Osteocyte (in vitro differentiated cells): ENCODE measurements around the gene STK33. TPM values are rescaled to one million over a fixed set of nuclear protein-coding genes. Genes with fewer than 3 reads are reported as not detected.

ENCODE experiments used
- DNase-seq: peaks from one replicate; pipeline ENCODE4 v3.0.0; 2021; ENCODE audit warnings: mixed read lengths; ENCODE audit not compliant: unreplicated experiment; ENCODE audit errors: extremely low spot score
- H3K27ac Mint-ChIP-seq: one replicate; pipeline ENCODE4 v1.8.0; 2021; ENCODE audit warnings: mild to moderate bottlenecking, mixed read lengths; ENCODE audit not compliant: unreplicated experiment
- H3K27me3 Mint-ChIP-seq: one replicate; pipeline ENCODE4 v1.8.0; 2021; ENCODE audit warnings: mixed read lengths; ENCODE audit not compliant: unreplicated experiment
- H3K36me3 Mint-ChIP-seq: one replicate; pipeline ENCODE4 v1.8.0; 2021; ENCODE audit warnings: mixed read lengths; ENCODE audit not compliant: unreplicated experiment
- H3K4me1 Mint-ChIP-seq: one replicate; pipeline ENCODE4 v1.8.0; 2021; ENCODE audit warnings: mixed read lengths; ENCODE audit not compliant: unreplicated experiment
- H3K4me3 Mint-ChIP-seq: one replicate; pipeline ENCODE4 v1.8.0; 2021; ENCODE audit warnings: mild to moderate bottlenecking, moderate library complexity, mixed read lengths; ENCODE audit not compliant: unreplicated experiment
- H3K9me3 Mint-ChIP-seq: one replicate; pipeline ENCODE4 v1.8.0; 2021; ENCODE audit warnings: mixed read lengths; ENCODE audit not compliant: unreplicated experiment
- total RNA-seq: library from RNA; stranded (reverse); gene quantifications from 2 replicates; pipeline ENCODE4 v1.2.1, GENCODE V29; 2021
- TF ChIP-seq, protein P1 (sequence below): fragments of 200-600 bp; sonication (generic); IDR thresholded peaks from 2 replicates; pipeline ENCODE4 v1.5.0; 2021; ENCODE audit warnings: antibody characterized with exemption, mild to moderate bottlenecking, moderate library complexity

STK33 gene
- total RNA-seq, 1 donor from 2014 or later: 1.3 TPM

GRCh38 chr11:8392166-8392565 is 201.9 kb downstream of the STK33 start:
- H3K27me3 Mint-ChIP-seq: peaks cover 18% of the 10 kb centered on the region
- TF ChIP-seq, protein P1, sequence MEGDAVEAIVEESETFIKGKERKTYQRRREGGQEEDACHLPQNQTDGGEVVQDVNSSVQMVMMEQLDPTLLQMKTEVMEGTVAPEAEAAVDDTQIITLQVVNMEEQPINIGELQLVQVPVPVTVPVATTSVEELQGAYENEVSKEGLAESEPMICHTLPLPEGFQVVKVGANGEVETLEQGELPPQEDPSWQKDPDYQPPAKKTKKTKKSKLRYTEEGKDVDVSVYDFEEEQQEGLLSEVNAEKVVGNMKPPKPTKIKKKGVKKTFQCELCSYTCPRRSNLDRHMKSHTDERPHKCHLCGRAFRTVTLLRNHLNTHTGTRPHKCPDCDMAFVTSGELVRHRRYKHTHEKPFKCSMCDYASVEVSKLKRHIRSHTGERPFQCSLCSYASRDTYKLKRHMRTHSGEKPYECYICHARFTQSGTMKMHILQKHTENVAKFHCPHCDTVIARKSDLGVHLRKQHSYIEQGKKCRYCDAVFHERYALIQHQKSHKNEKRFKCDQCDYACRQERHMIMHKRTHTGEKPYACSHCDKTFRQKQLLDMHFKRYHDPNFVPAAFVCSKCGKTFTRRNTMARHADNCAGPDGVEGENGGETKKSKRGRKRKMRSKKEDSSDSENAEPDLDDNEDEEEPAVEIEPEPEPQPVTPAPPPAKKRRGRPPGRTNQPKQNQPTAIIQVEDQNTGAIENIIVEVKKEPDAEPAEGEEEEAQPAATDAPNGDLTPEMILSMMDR: no peak
- H3K4me3 Mint-ChIP-seq: no peak overlapping the region
- no peaks in the 10 kb centered on the region for H3K4me1 Mint-ChIP-seq
- H3K27ac Mint-ChIP-seq: no peak overlapping the region
- H3K36me3 Mint-ChIP-seq: no peaks in the 10 kb centered on the region
- peaks cover 3% of the 10 kb centered on the region for H3K9me3 Mint-ChIP-seq
- no peak for DNase-seq

DNA sequence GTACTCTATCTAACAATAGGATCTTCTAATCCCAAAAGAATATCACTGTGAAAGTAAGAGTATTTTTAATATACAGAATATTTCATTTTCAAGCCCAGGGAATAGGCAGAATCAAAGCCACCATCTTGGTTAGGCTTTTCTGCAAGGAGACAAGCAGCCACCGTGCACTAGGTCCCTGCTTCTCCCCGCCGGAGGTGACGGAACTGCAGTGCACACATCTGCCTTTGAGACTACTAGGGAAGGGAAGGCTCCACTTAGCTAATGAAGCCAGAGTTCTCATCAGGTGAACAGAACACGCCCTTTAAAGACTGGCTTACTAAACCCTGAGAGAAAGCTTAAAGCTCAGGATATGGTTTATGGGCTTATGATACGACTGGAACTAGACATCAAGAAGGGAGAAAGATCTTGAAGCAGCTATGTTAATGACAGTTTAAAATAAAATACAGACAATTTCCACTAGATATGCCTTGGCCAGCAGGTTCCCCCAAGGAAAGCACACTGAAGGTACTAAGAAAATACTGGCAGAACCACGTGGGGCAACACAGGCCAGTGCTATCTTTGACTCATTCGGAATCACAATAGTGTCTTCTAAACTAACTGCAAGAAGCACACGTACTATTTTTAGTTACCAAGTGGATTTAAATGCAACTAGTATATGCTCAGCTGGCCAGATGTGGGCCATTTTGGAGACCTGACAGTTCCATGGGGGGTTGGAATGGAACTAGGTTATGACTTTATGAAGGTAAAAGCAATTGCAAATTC is 203.0 kb downstream of the STK33 start:
- TF ChIP-seq, protein P1: no peak
- Mint-ChIP-seq H3K36me3 (no peaks in the 10 kb centered on the region), H3K27ac (no peak overlapping the region), H3K27me3 (peaks cover 18% of the 10 kb centered on the region), H3K4me1 (no peaks in the 10 kb centered on the region), H3K4me3 (no peak overlapping the region), H3K9me3 (no peaks in the 10 kb centered on the region)
- DNase-seq: no peak

GRCh38 chr11:8389029-8389996 is 204.7 kb downstream of the STK33 start:
- H3K27ac Mint-ChIP-seq: no peak overlapping the region

DNA sequence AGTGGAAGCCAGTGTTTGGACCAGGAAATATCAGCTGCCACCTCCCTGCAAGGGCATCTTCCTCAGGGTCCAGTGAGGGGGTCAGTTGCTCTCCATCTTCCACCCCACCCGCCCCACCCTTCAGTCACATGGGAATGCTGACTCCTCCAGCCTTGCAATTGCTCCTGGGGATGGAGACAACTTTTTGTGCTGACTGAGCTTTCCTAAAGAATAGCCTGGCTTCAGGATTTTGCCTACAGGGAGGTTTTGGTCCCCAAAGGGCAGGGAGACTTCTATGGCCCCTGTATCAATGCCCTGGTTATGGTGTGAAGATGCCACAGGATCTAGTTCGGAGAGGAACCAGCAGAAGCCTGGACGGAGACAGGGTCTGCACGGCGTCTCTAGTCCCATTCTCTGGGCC is 206.3 kb downstream of the STK33 start:
- Mint-ChIP-seq H3K36me3 (no peaks in the 10 kb centered on the region), H3K9me3 (no peaks in the 10 kb centered on the region), H3K27ac (no peak overlapping the region), H3K27me3 (peaks cover 16% of the 10 kb centered on the region), H3K4me3 (no peak overlapping the region), H3K4me1 (no peaks in the 10 kb centered on the region)
- TF ChIP-seq, protein P1: no peak
- no peak for DNase-seq

More at GRCh38 chr11:8389029-8389996, 204.7 kb downstream of the STK33 start:
- no peaks in the 10 kb centered on the region for H3K36me3 Mint-ChIP-seq
- DNase-seq: no peak
- H3K4me3 Mint-ChIP-seq: no peak overlapping the region
- peaks cover 16% of the 10 kb centered on the region for H3K27me3 Mint-ChIP-seq
- TF ChIP-seq, protein P1: no peak
- no peaks in the 10 kb centered on the region for H3K9me3 Mint-ChIP-seq
- H3K4me1 Mint-ChIP-seq: no peaks in the 10 kb centered on the region

DNA sequence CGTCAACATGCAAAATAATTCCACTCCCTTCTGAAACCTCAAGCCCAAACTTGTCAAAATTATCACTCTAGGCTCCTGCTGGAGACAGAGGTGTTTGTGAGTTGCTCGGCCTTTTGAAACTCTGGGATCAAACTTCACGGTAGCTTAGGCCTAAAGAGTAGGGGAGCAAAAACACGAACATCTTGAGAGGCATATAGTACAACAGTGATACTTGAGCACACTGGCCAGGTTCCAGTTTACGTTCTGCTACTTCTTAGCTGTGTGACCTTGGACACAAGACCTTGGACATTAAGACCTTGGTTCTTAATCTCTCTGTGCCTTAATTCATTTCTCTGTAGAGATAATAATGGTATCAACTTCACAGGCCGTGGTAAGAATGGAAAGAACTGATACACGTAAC is 206.9 kb downstream of the STK33 start:
- DNase-seq: no peak
- no peak overlapping the region for H3K4me3 Mint-ChIP-seq
- H3K36me3 Mint-ChIP-seq: no peaks in the 10 kb centered on the region
- H3K4me1 Mint-ChIP-seq: no peaks in the 10 kb centered on the region
- no peak overlapping the region for H3K27ac Mint-ChIP-seq
- no peaks in the 10 kb centered on the region for H3K9me3 Mint-ChIP-seq
- H3K27me3 Mint-ChIP-seq: peaks cover 14% of the 10 kb centered on the region
- TF ChIP-seq, protein P1: no peak
